BLaER1 treated with 17β-estradiol and CSF1 and Interleukin-3, amounts not matched to agents 10 nM and 100 nM (cell line): Measurements from ENCODE around the gene CACNA2D1.

Source experiments
- H3K27ac ChIP-seq, 11 experiments: shearing (Covaris generic); formaldehyde crosslinking; 2 replicates each; pipeline ENCODE4 v1.8.1; 2022
- H3K27me3 ChIP-seq, 11 experiments: shearing (Covaris generic); formaldehyde crosslinking; 2 replicates each; pipeline ENCODE4 v1.8.1; 2022
- H3K36me3 ChIP-seq, 11 experiments: shearing (Covaris generic); formaldehyde crosslinking; 2 replicates each; pipeline ENCODE4 v1.8.1; 2022
- H3K4me1 ChIP-seq, 10 experiments: shearing (Covaris generic); formaldehyde crosslinking; 2 replicates each; pipeline ENCODE4 v1.8.1; 2022
- H3K4me2 ChIP-seq, 11 experiments: shearing (Covaris generic); formaldehyde crosslinking; 2 replicates each; pipeline ENCODE4 v1.8.1; 2022
- H3K4me3 ChIP-seq, 10 experiments: shearing (Covaris generic); formaldehyde crosslinking; 2 replicates each; pipeline ENCODE4 v1.8.1; 2022
- H3K9ac ChIP-seq, 11 experiments: shearing (Covaris generic); formaldehyde crosslinking; 2 replicates each; pipeline ENCODE4 v1.8.1; 2022
- H3K9me3 ChIP-seq, 11 experiments: shearing (Covaris generic); formaldehyde crosslinking; replicated peaks in 1 of 11; 2 replicates each; pipeline ENCODE4 v1.8.1; 2022
- H4K20me1 ChIP-seq, 11 experiments: shearing (Covaris generic); formaldehyde crosslinking; 2 replicates each; pipeline ENCODE4 v1.8.1; 2022
- Cebpa-rat ChIP-seq, 11 experiments: shearing (Covaris generic); IDR thresholded peaks; 2 replicates each; pipeline ENCODE4 v1.8.1; 2022

The CACNA2D1 gene

DNA sequence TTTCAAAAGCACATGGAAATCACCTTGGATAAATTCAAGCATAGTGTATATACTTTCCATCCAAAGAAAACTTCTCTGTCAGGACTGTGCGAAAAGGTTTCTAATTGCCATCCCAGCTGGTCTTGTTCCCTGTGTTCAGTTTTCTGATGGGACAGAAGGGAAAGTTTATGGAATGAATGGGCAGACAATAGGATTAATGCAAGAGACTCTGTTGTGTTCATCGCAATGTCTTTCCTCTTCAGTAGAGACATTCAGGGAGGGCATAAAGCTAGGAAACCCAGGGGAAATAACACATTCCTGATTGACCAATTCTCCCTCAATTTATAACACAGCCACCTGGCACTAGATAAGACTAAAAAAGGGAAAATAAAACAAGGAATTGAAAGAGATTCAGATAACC is 78.9 kb downstream of the CACNA2D1 start:
- Histone ChIP-seq H3K36me3 (no peaks in the 10 kb centered on the region), H3K4me3 (no peak overlapping the region), H3K27me3 (no peaks in the 10 kb centered on the region), H3K27ac (no peak overlapping the region), H3K4me2 (no peak overlapping the region), H3K9ac (no peak overlapping the region), H3K9me3 (no peaks in the 10 kb centered on the region), H3K4me1 (peaks cover 0 to 3% (median 0%) of the 10 kb centered on the region in 10 experiments; a peak in 1 of 20 replicates), H4K20me1 (no peaks in the 10 kb centered on the region)
- TF ChIP-seq Cebpa-rat (IDR thresholded peaks at IDR 0.05), result no peak

DNA sequence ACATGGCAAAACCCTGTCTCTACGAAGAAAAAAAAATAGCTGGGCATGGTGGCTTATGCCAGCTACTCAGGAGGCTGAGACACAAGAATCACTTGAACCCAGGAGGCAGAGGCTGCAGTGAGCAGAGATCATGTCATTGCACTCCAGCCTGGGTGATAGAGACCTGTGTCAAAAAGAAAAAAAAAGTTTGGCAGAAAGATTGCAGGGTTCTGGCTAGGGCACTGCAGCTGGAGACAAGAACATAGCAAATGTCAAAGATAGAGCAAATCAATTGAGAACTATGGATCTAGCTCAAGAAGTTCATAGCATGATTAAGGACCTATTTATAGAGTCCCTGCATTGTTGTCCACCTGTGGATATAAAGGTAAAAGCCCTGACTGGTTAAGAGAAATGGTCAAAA is 79.5 kb downstream of the CACNA2D1 start:
- Histone ChIP-seq H3K9ac (no peak overlapping the region), H3K27ac (no peak overlapping the region), H3K4me2 (no peak overlapping the region), H3K27me3 (no peaks in the 10 kb centered on the region), H4K20me1 (no peaks in the 10 kb centered on the region), H3K36me3 (no peaks in the 10 kb centered on the region), H3K9me3 (no peaks in the 10 kb centered on the region), H3K4me3 (no peak overlapping the region), H3K4me1 (peaks cover 0 to 3% (median 0%) of the 10 kb centered on the region in 10 experiments; a peak in 1 of 20 replicates)
- no peak for TF ChIP-seq Cebpa-rat (IDR thresholded peaks at IDR 0.05)

DNA sequence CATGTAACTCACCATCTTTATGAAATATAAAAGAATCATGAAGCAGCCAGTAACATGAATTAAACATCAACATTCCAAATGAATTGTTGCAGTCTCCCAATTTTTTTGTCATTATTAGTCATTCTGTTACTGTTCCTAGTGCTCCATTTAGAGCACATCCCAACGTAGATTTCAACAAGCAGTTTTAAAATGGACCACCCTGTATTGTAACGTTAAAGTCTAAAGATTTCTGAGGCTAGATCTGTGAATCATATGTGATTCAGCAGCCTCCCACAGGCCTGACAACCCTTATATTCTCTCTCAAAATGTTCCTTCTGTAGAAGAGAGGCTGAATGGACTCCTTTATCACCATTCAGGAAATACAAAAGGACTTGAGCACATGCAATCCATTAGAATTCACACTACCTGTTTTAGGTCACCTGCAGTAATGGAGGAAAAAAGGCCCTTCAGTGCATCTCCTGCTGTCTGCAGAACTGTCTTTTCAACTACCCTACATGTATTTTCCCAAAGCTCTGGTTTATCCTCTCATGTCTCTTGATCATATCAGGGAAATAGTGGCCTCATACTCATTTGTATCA is 81.4 kb downstream of the CACNA2D1 start:
- H3K27ac ChIP-seq, result no peak overlapping the region
- H3K4me1 ChIP-seq, result peaks cover 0 to 3% (median 0%) of the 10 kb centered on the region in 10 experiments; a peak in 1 of 20 replicates
- no peaks in the 10 kb centered on the region for H3K36me3 ChIP-seq
- no peak overlapping the region for H3K4me3 ChIP-seq
- no peaks in the 10 kb centered on the region for H4K20me1 ChIP-seq
- H3K27me3 ChIP-seq, result no peaks in the 10 kb centered on the region
- H3K9ac ChIP-seq, result no peak overlapping the region
- no peak for TF ChIP-seq Cebpa-rat (IDR thresholded peaks at IDR 0.05)
- H3K4me2 ChIP-seq, result no peak overlapping the region
- H3K9me3 ChIP-seq, result no peaks in the 10 kb centered on the region

DNA sequence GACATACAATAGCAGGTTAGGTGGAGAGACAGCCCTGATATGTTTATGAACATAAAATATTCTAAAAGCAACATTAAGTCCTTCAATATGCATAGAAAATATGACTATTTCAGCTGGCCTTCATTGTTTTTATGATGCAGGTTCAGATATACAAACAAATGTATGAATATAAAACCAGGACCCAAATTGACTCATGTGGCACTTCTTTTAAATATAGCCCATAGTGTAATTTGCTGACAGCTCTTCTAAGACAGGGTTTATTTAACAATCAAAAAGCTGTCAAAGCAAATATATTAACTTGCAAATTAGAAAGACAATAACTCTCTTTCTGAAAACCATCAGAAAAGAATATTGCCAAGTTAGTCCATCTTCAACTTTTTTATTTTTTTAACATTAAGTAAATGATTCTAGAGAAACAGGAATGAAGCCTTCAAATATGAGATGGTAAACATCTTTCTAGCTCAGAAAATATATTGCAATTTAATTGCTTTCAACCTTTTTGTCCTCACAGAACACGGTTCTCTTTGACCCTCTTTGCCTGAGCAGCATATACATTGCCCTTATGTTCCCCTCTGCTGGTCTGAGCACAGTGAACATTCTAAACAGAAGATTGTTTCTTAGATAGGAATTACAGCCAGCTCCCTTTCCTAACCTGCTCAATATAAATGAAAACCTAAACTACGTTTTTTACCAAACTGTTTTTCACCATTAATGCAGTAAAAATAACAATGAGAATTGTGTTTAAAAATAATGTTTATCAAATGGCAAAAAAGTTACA is 82.8 kb downstream of the CACNA2D1 start:
- Histone ChIP-seq H3K4me2 (no peak overlapping the region), H3K36me3 (no peaks in the 10 kb centered on the region), H3K4me3 (no peak overlapping the region), H3K9me3 (no peaks in the 10 kb centered on the region), H3K27me3 (no peaks in the 10 kb centered on the region), H3K4me1 (no peaks in the 10 kb centered on the region), H3K9ac (no peak overlapping the region), H3K27ac (no peak overlapping the region), H4K20me1 (no peaks in the 10 kb centered on the region)
- TF ChIP-seq Cebpa-rat (IDR thresholded peaks at IDR 0.05), result no peak

DNA sequence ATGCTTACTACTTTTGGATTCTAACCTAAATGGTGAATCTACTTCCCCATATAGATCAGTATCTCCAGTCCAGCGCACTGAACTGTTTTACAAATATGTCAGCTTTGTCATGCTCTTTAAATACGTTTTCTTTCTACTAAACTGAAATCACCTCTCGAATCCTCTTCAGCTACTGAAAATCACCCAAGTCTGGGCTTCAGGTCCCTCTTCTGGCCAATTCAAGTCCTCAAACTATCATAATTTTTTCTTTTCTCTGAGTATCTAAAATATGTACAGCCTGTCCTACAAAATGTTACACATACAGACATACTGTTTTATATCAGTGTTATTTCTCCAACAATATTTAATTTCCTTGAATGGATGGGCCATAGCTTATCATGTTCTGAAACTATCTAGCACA is 84.2 kb downstream of the CACNA2D1 start:
- Histone ChIP-seq H3K4me3 (no peak overlapping the region), H3K9ac (no peak overlapping the region), H3K36me3 (no peaks in the 10 kb centered on the region), H3K4me2 (no peak overlapping the region), H3K4me1 (no peaks in the 10 kb centered on the region), H3K27ac (no peak overlapping the region), H3K27me3 (no peaks in the 10 kb centered on the region), H3K9me3 (no peaks in the 10 kb centered on the region), H4K20me1 (no peaks in the 10 kb centered on the region)
- no peak for TF ChIP-seq Cebpa-rat (IDR thresholded peaks at IDR 0.05)

DNA sequence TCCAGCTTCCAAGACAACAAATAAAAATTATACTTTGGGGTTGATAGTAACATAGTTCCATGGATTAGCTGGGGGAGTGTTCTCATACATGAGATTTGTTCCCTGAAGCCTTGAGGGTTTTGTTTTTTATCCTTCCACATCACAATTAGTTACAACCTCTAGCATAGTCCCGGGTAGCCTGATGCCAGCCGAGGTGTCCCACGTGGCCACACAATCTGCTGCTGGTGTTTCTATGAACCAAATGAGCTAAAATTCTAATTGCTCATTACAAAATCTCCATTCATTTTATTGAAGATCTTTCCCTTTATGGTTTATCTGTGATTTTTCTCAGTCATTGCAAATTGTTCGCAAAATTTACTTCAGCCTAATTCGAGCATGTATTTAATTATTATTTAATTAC is 84.7 kb downstream of the CACNA2D1 start:
- Histone ChIP-seq H3K9me3 (no peaks in the 10 kb centered on the region), H3K27ac (no peak overlapping the region), H4K20me1 (no peaks in the 10 kb centered on the region), H3K4me3 (no peak overlapping the region), H3K36me3 (no peaks in the 10 kb centered on the region), H3K4me2 (no peak overlapping the region), H3K9ac (no peak overlapping the region), H3K4me1 (no peaks in the 10 kb centered on the region), H3K27me3 (no peaks in the 10 kb centered on the region)
- TF ChIP-seq Cebpa-rat (IDR thresholded peaks at IDR 0.05), result no peak

DNA sequence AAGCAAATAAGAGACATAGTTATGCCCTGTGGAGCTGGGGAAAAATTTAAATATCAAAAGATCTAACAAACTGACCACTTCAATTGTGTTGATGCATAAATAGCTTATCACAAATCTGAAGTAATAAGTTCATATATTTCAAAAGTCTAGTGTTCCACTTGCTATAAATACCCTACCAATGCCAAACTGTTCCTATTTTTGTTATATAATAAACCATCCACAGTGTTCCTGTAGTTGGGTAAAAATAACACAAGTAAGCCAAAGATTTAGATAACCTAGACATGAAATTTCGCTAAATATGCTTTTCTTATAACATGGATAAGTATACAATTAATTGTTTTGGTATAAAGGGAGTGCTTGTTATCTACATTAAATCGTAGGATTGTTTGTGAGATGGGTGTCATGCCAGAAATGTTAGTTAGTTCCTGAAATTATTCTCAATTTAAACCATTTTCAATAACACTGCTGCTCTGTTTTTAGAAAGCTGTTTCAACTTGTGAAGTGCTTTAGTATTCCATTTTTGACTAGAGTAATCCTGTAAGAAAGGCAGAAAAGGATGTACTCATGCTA is 85.5 kb downstream of the CACNA2D1 start:
- H3K4me3 ChIP-seq, result no peak overlapping the region
- no peaks in the 10 kb centered on the region for H3K4me1 ChIP-seq
- H3K9ac ChIP-seq, result no peak overlapping the region
- no peak for TF ChIP-seq Cebpa-rat (IDR thresholded peaks at IDR 0.05)
- H3K36me3 ChIP-seq, result no peaks in the 10 kb centered on the region
- no peaks in the 10 kb centered on the region for H4K20me1 ChIP-seq
- no peaks in the 10 kb centered on the region for H3K9me3 ChIP-seq
- no peaks in the 10 kb centered on the region for H3K27me3 ChIP-seq
- H3K27ac ChIP-seq, result no peak overlapping the region
- H3K4me2 ChIP-seq, result no peak overlapping the region

DNA sequence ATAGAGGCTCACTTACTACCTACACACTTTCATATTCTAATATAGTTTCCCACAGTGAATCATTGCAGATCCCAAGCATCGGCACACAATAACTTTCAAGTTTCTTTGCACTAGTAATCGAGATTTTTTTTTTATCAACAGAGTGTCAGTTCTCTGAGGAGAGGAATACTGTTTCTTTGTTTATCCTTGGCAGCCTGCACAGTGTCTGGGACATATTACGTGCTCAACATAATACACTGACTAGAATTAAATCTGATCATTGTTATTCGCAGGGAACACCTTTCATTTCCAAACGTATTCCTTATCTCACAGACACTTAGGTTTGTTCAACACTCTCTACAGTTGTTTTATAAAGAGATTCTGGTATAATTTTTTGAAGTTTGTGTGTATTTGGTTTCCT is 95.3 kb downstream of the CACNA2D1 start:
- Histone ChIP-seq H3K9ac (no peak overlapping the region), H3K27ac (no peak overlapping the region)
- no peak for TF ChIP-seq Cebpa-rat (IDR thresholded peaks at IDR 0.05)

DNA sequence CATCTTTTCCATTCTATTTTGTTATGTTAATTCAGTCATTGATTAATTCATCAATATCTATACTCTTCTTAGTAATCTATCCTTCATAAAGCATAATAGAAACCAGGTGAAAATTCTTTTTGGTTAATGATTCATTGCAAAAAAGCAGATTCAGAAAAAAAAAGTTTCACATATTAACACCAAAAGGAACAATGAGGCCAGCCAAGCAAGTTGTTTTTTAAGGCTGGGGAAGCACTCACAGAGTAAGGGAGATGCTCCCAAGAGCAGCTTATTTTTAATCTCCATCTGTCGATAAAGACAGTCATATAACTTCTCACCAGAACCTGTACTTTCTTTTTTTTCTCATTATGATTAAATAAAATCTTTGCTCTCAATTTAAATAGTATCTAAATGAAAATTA is 95.8 kb downstream of the CACNA2D1 start:
- Histone ChIP-seq H3K27me3 (no peaks in the 10 kb centered on the region), H3K9ac (no peak overlapping the region), H3K4me2 (no peak overlapping the region), H3K9me3 (no peaks in the 10 kb centered on the region), H3K4me3 (no peak overlapping the region), H3K36me3 (no peaks in the 10 kb centered on the region), H3K27ac (no peak overlapping the region), H3K4me1 (no peaks in the 10 kb centered on the region; a peak in 1 of 20 replicates), H4K20me1 (no peaks in the 10 kb centered on the region)
- no peak for TF ChIP-seq Cebpa-rat (IDR thresholded peaks at IDR 0.05)

More for the DNA sequence above, 95.3 kb downstream of the CACNA2D1 start:
- H3K4me3 ChIP-seq, result no peak overlapping the region
- no peak overlapping the region for H3K4me2 ChIP-seq
- no peaks in the 10 kb centered on the region for H3K9me3 ChIP-seq
- no peaks in the 10 kb centered on the region for H3K36me3 ChIP-seq
- no peaks in the 10 kb centered on the region for H3K27me3 ChIP-seq
- H4K20me1 ChIP-seq, result no peaks in the 10 kb centered on the region
- no peaks in the 10 kb centered on the region; a peak in 1 of 20 replicates for H3K4me1 ChIP-seq

DNA sequence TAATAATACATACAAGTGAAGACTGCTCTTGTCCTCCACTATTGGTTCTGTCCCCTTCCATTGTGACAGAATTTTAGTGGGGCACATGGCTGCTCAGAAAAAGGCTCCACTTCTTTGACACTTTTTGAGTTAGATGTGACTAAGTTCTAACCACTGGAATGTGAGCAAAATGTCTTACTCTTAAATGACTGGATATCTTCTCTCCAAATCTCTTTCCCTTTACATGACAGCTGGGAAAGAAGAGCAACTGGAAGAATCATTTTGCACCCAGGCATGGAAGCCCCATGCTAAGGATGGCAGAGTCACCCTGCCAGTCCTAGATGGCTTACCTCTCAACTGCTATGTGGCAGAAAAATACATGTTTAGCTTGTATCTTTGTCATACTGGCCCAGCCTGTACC is 97.7 kb downstream of the CACNA2D1 start:
- Histone ChIP-seq H3K27me3 (no peaks in the 10 kb centered on the region), H4K20me1 (no peaks in the 10 kb centered on the region), H3K36me3 (no peaks in the 10 kb centered on the region), H3K9ac (no peak overlapping the region), H3K4me3 (no peak overlapping the region), H3K4me1 (no peaks in the 10 kb centered on the region; a peak in 1 of 20 replicates), H3K4me2 (no peak overlapping the region), H3K9me3 (no peaks in the 10 kb centered on the region), H3K27ac (no peak overlapping the region)
- no peak for TF ChIP-seq Cebpa-rat (IDR thresholded peaks at IDR 0.05)
